Naive B cell (primary cell): ENCODE data around the gene FOXR2. TPM values are rescaled to one million over a fixed set of nuclear protein-coding genes. Genes with fewer than 3 reads are reported as not detected.

ENCODE experiments used
- ATAC-seq, 2 donors: fragments of 150-1000 bp; cut with Tn5 transposase; 2 replicates each; pipeline ENCODE4 v1.10.0; 2021; ENCODE audit warnings: low read depth in 2 of 2, mild to moderate bottlenecking in 2 of 2, moderate library complexity in 2 of 2
- DNase-seq: peaks from one replicate; pipeline ENCODE4 v3.0.0; 2022
- H3K27ac Mint-ChIP-seq, 6 donors: one replicate each; pipeline ENCODE4 v1.8.0; 2020 to 2022; ENCODE audit warnings: mild to moderate bottlenecking in 6 of 6, mixed read lengths in 6 of 6, moderate library complexity in 5 of 6, inconsistent platforms in 2 of 6
- H3K27me3 Mint-ChIP-seq, 3 donors: one replicate each; pipeline ENCODE4 v1.8.0; 2021 to 2022; ENCODE audit warnings: mixed read lengths in 3 of 3, mild to moderate bottlenecking in 1 of 3
- H3K36me3 Mint-ChIP-seq, 2 donors: one replicate each; pipeline ENCODE4 v1.8.0; 2020 to 2022; ENCODE audit warnings: mixed read lengths in 2 of 2, inconsistent platforms in 1 of 2, mild to moderate bottlenecking in 1 of 2
- H3K4me1 Mint-ChIP-seq, 3 donors: one replicate each; pipeline ENCODE4 v1.8.0; 2020 to 2022; ENCODE audit warnings: mixed read lengths in 3 of 3, inconsistent platforms in 1 of 3, mild to moderate bottlenecking in 1 of 3, moderate library complexity in 1 of 3
- H3K4me3 Mint-ChIP-seq, 8 donors: one replicate each; pipeline ENCODE4 v1.8.0; 2020 to 2022; ENCODE audit warnings: mild to moderate bottlenecking in 8 of 8, mixed read lengths in 8 of 8, moderate library complexity in 8 of 8, inconsistent platforms in 2 of 8
- H3K9me3 Mint-ChIP-seq, 7 donors: one replicate each; pipeline ENCODE4 v1.8.0; 2020 to 2022; ENCODE audit warnings: mixed read lengths in 7 of 7, mild to moderate bottlenecking in 5 of 7, inconsistent platforms in 2 of 7, moderate library complexity in 1 of 7
- polyA plus RNA-seq, 6 donors: library from polyadenylated mRNA; unstranded; fragments of 300-500 nt; fragmentation: Illumina TruSeq; gene quantifications; one replicate each; pipeline ENCODE4 v1.2.3, GENCODE V29; 2021; ENCODE audit warnings: low read depth in 6 of 6

Gene FOXR2
- polyA plus RNA-seq, 6 donors from 2014 or later: not detected

DNA sequence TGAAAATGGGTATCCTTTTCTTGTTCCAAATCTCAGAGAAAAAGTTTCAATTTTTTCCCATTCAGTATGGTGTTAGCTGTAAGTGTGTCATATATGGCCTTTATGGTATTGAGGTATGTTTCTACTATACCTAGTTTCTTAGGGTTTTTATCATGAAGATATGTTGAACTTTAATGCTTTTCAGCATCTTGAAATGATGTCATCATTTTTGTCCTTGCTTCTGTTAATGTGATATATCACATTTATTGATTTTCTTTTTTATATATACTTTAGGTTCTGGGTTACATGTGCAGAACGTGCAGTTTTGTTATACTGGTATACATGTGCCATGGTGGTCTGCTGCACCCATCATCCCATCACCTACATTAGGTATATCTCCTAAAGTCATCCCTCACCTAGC is 44.9 kb downstream of the FOXR2 start:
- DNase-seq (no peak), ATAC-seq (no peak)
- Mint-ChIP-seq H3K9me3 (peaks cover 4 to 59% (median 24%) of the 10 kb centered on the region in 7 donors), H3K4me3 (no peak overlapping the region), H3K27ac (no peak overlapping the region), H3K27me3 (no peaks in the 10 kb centered on the region), H3K36me3 (peaks cover 0 to 5% of the 10 kb centered on the region in 2 donors), H3K4me1 (peaks cover 0 to 9% (median 3%) of the 10 kb centered on the region in 3 donors)

Other genes with a start within 250 kb of the FOXR2 start
- 10 to 100 TPM; 19.4 to 32.2 (median 27.6) TPM for gene MAGEH1, start 171.3 kb upstream of the FOXR2 start, polyA plus RNA-seq
- gene USP51, start 133.6 kb upstream of the FOXR2 start, polyA plus RNA-seq: 1 to 10 TPM in 1 of 6 donors, under 1 TPM in 4, not detected in 1; 0.41 to 1.3 (median 0.68) TPM
- 10 to 100 TPM; 11.9 to 33.1 (median 18.5) TPM for gene RRAGB, start 94.3 kb downstream of the FOXR2 start, polyA plus RNA-seq